Activated CD4-positive, alpha-beta T cell treated with anti-CD3 and anti-CD28 coated beads for 48 hours (primary cell): ENCODE measurements around the gene INPP4A.

Source experiments
- DNase-seq: peaks from one replicate; pipeline ENCODE4 v3.0.0-alpha.2; 2020

The INPP4A gene

GRCh38 chr2:98438190-98439133, 6.2 kb upstream of the INPP4A start:
- DNase-seq, result no peak

GRCh38 chr2:98441706-98442450, 2.8 kb upstream of the INPP4A start:
- DNase-seq, result no peak

GRCh38 chr2:98442488-98442887, 2.2 kb upstream of the INPP4A start:
- DNase-seq, result no peak

- peak; percentile 41 for DNase-seq
Observed at GRCh38 chr2:98445177-98445682, 572 bp downstream of the INPP4A start.

GRCh38 chr2:98445683-98446581, 1.3 kb downstream of the INPP4A start:
- peak; percentile 54 for DNase-seq

GRCh38 chr2:98446850-98447249, 2.2 kb downstream of the INPP4A start:
- no peak for DNase-seq

GRCh38 chr2:98448441-98449145, 3.9 kb downstream of the INPP4A start:
- no peak for DNase-seq

GRCh38 chr2:98452396-98453027, 7.9 kb downstream of the INPP4A start:
- no peak for DNase-seq

- DNase-seq, result no peak
Observed at GRCh38 chr2:98453083-98453482, 8.4 kb downstream of the INPP4A start.

GRCh38 chr2:98453531-98453930, 8.9 kb downstream of the INPP4A start:
- DNase-seq, result no peak

- DNase-seq, result no peak
Observed at GRCh38 chr2:98454073-98454472, 9.4 kb downstream of the INPP4A start.

- DNase-seq, result no peak
Observed at GRCh38 chr2:98454500-98455235, 10.0 kb downstream of the INPP4A start.

GRCh38 chr2:98455494-98455976, 10.9 kb downstream of the INPP4A start:
- no peak for DNase-seq

GRCh38 chr2:98457045-98457696, 12.5 kb downstream of the INPP4A start:
- no peak for DNase-seq

GRCh38 chr2:98458207-98458606, 13.5 kb downstream of the INPP4A start:
- DNase-seq, result peak; percentile 42

GRCh38 chr2:98458667-98459380, 14.2 kb downstream of the INPP4A start:
- no peak for DNase-seq

- DNase-seq, result no peak
Observed at GRCh38 chr2:98459496-98460175, 15.0 kb downstream of the INPP4A start.
